Ovary (tissue), 9 donors: ENCODE results near the gene KDM2B. TPM values are rescaled to one million over a fixed set of nuclear protein-coding genes. Genes with fewer than 3 reads are reported as not detected.
A peak's percentile ranks its signal among the peaks of the same experiment; 100 is the strongest.

Experiments used
- DNase-seq, 5 donors: peaks; one replicate each; pipeline ENCODE4 v3.0.0-alpha.2; 2019 to 2020
- H3K27ac ChIP-seq, 2 donors: fragments of 200-600 bp; one replicate each; pipeline versions ENCODE4 v1.5.1 to v1.8.0; 2019 to 2022
- H3K27me3 ChIP-seq: fragments of 200-600 bp; one replicate; pipeline ENCODE4 v1.8.0; 2022
- H3K36me3 ChIP-seq: fragments of 200-600 bp; sonication (generic); one replicate; pipeline ENCODE4 v1.5.1; 2019
- H3K4me1 ChIP-seq: one replicate; pipeline ENCODE4 v1.8.1; 2013; ENCODE audit warnings: mild to moderate bottlenecking, moderate library complexity; ENCODE audit not compliant: insufficient read depth
- H3K4me3 ChIP-seq: fragments of 200-600 bp; sonication (generic); one replicate; pipeline ENCODE4 v1.5.1; 2017
- H3K9me3 ChIP-seq, 2 donors: fragments of 200-600 bp in 1 of 2; sonication (generic) in 1 of 2; one replicate each; pipeline versions ENCODE4 v1.5.1 to v1.8.1; 2013 to 2019; ENCODE audit warnings: mild to moderate bottlenecking in 1 of 2, moderate library complexity in 1 of 2
- EP300 ChIP-seq: sonication (generic); formaldehyde crosslinking; IDR thresholded peaks from one replicate; pipeline ENCODE4 v1.6.1; 2017; ENCODE audit warnings: antibody characterized with exemption
- POLR2A ChIP-seq: fragments of 450-650 bp; IDR thresholded peaks from one replicate; pipeline ENCODE4 v1.6.1; 2017; ENCODE audit warnings: antibody characterized with exemption, mild to moderate bottlenecking, moderate library complexity
- whole genome bisulfite sequencing, 3 donors: extraction: QIAGEN DNeasy Blood & Tissue Kit in 1 of 3; methylation state at CpG; one replicate each; pipeline versions ENCODE4 v1.1.5 to v1.1.7; 2013 to 2017; 5-methylcytosine and 5-hydroxymethylcytosine counted together
- intact Hi-C, 4 donors: fragments of 100-400 bp; cut with DNase I; formaldehyde crosslinking; loops; one replicate each; pipeline versions ENCODE4 v1.11.0 to v1.15.1; 2022 to 2023
- polyA plus RNA-seq, 2 donors: library from polyadenylated mRNA; stranded (reverse); fragments of 200-250 nt in 1 of 2; fragments of 350-450 nt in 1 of 2; fragmentation: Illumina TruSeq in 1 of 2; extraction: RNeasy Lipid Tissue Mini Kit (QIAGEN cat#74804) in 1 of 2; gene quantifications; one replicate each; pipeline ENCODE4 v1.2.3, GENCODE V29; 2013 to 2014
- total RNA-seq, 7 donors: library from RNA; depleted of rRNA in 2 of 7; stranded (reverse); fragments of >200 nt in 2 of 7; fragmentation: NEBNext Ultra II Directional in 3 of 7; extraction: Animal tissue kit (Norgen Biotek cat#: 25700) in 3 of 7; gene quantifications; one replicate each; pipeline versions ENCODE4 v1.1.0 to v1.2.4, GENCODE V29; 2016 to 2023
- TF ChIP-seq, protein P1 (sequence below), 3 donors: fragments of 450-650 bp in 2 of 3; fragments of 200-600 bp in 1 of 3; IDR thresholded peaks; one replicate each; pipeline versions ENCODE4 v1.5.1 to v1.8.0; 2016 to 2022; ENCODE audit warnings: antibody characterized with exemption in 3 of 3, mild to moderate bottlenecking in 1 of 3
- donor health status: DM: no; HTN: no; CAD: no; lungs with moderate emphysema.
- donor health status: DM: no; HTN: no; CAD: no.
- donor health status: Bipolar disorder and iron deficiency.
- donor health status: DM: yes; HTN: yes; CAD: no.
- donor health status: DM: no; HTN: no; CAD: no.
- donor health status: DM: yes; HTN: yes; CAD: no.

Gene KDM2B
- total and polyA plus RNA-seq, 9 donors = 13.2 to 33.6 (median 23.4) TPM

GRCh38 chr12:121570467-121571283, 10.1 kb downstream of the KDM2B start:
- intact Hi-C loops = no loop called here
- Histone ChIP-seq H3K27me3 (no peaks in the 10 kb centered on the region), H3K4me1 (peaks cover 4% of the 10 kb centered on the region), H3K27ac (no peak overlapping the region), H3K4me3 (no peak overlapping the region), H3K9me3 (no peaks in the 10 kb centered on the region), H3K36me3 (no peaks in the 10 kb centered on the region)
- DNase-seq = no peak
- WGBS, 3 donors = 76 to 89% (median 84%) methylated on average over 5 of the region's 5 CpGs
- TF ChIP-seq EP300 (no peak), POLR2A (no peak)
- TF ChIP-seq, protein P1, sequence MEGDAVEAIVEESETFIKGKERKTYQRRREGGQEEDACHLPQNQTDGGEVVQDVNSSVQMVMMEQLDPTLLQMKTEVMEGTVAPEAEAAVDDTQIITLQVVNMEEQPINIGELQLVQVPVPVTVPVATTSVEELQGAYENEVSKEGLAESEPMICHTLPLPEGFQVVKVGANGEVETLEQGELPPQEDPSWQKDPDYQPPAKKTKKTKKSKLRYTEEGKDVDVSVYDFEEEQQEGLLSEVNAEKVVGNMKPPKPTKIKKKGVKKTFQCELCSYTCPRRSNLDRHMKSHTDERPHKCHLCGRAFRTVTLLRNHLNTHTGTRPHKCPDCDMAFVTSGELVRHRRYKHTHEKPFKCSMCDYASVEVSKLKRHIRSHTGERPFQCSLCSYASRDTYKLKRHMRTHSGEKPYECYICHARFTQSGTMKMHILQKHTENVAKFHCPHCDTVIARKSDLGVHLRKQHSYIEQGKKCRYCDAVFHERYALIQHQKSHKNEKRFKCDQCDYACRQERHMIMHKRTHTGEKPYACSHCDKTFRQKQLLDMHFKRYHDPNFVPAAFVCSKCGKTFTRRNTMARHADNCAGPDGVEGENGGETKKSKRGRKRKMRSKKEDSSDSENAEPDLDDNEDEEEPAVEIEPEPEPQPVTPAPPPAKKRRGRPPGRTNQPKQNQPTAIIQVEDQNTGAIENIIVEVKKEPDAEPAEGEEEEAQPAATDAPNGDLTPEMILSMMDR (IDR thresholded peaks at IDR 0.05) = no peak

DNA sequence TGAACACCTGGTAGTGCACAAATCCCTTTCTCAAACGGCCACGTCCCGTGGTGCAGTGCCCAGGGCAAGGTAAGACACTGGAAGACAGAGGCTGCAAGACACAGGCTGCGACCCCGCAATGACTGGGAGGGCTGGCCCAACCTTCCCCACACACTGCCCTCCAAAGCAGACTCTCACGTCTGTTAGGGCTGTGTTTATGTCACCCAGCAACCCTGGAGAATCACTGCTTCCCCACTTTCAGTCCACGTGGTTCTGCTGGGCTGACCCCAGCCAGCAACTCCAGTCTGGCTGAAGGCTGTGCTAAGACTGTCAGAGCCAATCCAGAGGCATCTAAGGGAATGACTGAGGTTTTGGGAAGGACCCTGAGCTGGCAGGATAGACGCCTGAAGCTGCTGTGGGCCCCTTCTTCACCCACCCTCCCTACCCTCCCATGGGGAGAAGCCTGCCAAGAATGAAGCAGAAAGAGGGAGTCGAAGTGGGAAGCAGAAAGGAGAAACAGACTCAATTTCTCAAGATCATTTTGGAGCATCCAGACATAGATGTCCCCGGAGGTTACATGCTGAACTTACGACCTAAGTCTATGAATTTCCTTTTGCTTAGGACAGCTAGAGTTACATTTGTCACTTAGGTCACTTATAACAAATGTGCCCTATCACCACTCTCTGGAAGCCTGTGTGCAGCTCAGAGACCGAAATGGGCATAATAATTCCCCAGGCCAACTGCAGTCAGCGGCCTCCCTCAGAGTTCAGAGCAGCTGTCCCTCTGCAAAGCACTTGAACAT, 11.7 kb downstream of the KDM2B start:
- intact Hi-C loops = no loop called here
- peak in 2 of 5 donors; percentile 46 to 47 for DNase-seq
- H3K4me3 ChIP-seq = no peak overlapping the region
- no peaks in the 10 kb centered on the region for H3K9me3 ChIP-seq
- TF ChIP-seq POLR2A = no peak
- no peak for TF ChIP-seq EP300
- TF ChIP-seq, protein P1 (IDR thresholded peaks at IDR 0.05) = no peak
- 30 to 44% (median 35%) methylated on average over 13 of the region's 13 CpGs for WGBS, 3 donors
- no peaks in the 10 kb centered on the region for H3K27me3 ChIP-seq
- no peaks in the 10 kb centered on the region for H3K36me3 ChIP-seq
- peak overlapping the region in 1 of 2 donors; percentile 17 for H3K27ac ChIP-seq
- H3K4me1 ChIP-seq = peaks cover 4% of the 10 kb centered on the region

DNA sequence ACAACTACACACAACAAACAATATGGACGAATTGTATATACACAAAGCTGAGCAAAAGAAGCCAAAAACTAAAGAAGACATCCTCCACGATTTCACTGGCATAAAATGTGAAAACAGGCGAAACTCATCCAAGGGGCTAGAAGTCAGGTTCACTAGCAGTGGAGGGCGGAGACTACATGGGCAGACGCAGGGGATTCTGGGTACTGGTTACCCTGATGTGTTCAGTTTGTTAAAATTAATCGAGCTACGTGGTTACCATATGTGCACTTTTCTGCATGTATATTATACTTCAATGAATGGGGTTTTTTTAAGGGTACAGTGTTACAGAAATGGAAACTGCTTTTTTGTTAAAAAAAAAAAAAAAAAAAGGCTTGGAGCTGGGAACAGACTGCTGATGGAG, 12.3 kb downstream of the KDM2B start:
- no peak overlapping the region for H3K4me3 ChIP-seq
- no peaks in the 10 kb centered on the region for H3K36me3 ChIP-seq
- TF ChIP-seq POLR2A (no peak), EP300 (no peak)
- TF ChIP-seq, protein P1 (IDR thresholded peaks at IDR 0.05) = no peak
- intact Hi-C loops = no loop called here
- DNase-seq = no peak
- H3K9me3 ChIP-seq = no peaks in the 10 kb centered on the region
- no peaks in the 10 kb centered on the region for H3K27me3 ChIP-seq
- peak overlapping the region in 1 of 2 donors; percentile 17 for H3K27ac ChIP-seq
- peaks cover 4% of the 10 kb centered on the region for H3K4me1 ChIP-seq
- WGBS, 3 donors = 30 to 39% (median 37%) methylated on average over 7 of the region's 7 CpGs

- TF ChIP-seq POLR2A = no peak
- TF ChIP-seq, protein P1 (IDR thresholded peaks at IDR 0.05) = no peak
- no peak for TF ChIP-seq EP300
- Histone ChIP-seq H3K27ac (no peak overlapping the region), H3K9me3 (no peaks in the 10 kb centered on the region), H3K4me3 (no peak overlapping the region), H3K27me3 (no peaks in the 10 kb centered on the region), H3K36me3 (no peaks in the 10 kb centered on the region), H3K4me1 (peaks cover 4% of the 10 kb centered on the region)
- no peak for DNase-seq
- 92 to 94% (median 93%) methylated on average over 7 of the region's 7 CpGs for WGBS, 3 donors
- intact Hi-C loops = no loop called here
Measured at GRCh38 chr12:121565076-121565475, 15.7 kb downstream of the KDM2B start.
